ENCODE measurements around the gene MAST4.

The MAST4 gene

GRCh38 chr5:66871651-66872050 is 275.5 kb downstream of the MAST4 start:
- Histone ChIP-seq H3K4me3 (ENCODE audit: insufficient read depth in 1 of 2, low read depth in 1 of 2, low read length in 2 of 2) (no peak overlapping the region), H3K27ac (ENCODE audit: low read length, poor library complexity, severe bottlenecking) (no peak overlapping the region), H2BK120ac (ENCODE audit: low read depth, low read length) (no peak overlapping the region), H3K4ac (ENCODE audit: low read depth in 1 of 2, low read length in 2 of 2) (no peak overlapping the region), H2BK5ac (ENCODE audit: low read depth, low read length, poor library complexity, severe bottlenecking) (no peak overlapping the region), H3K36me3 (ENCODE audit: control insufficient read depth in 1 of 2, insufficient read depth in 2 of 2, low read depth in 1 of 2, low read length in 2 of 2) (no peaks in the 10 kb centered on the region), H3K79me1 (replicated peaks; ENCODE audit: low read length, poor library complexity, severe bottlenecking) (peaks cover 2% of the 10 kb centered on the region), H2BK12ac (ENCODE audit: low read length in 2 of 2) (no peak overlapping the region), H3K23ac (ENCODE audit: low read length in 2 of 2) (no peak overlapping the region), H3K27me3 (ENCODE audit: control insufficient read depth in 1 of 2, insufficient read depth in 1 of 2, low read length in 2 of 2) (no peaks in the 10 kb centered on the region), H4K91ac (ENCODE audit: low read length) (no peak overlapping the region), H4K8ac (ENCODE audit: low read length) (no peak overlapping the region), H3K9me3 (ENCODE audit: control insufficient read depth, low read length) (no peaks in the 10 kb centered on the region), H3K4me2 (ENCODE audit: low read length, poor library complexity, severe bottlenecking) (no peak overlapping the region), H2BK15ac (ENCODE audit: low read depth, poor library complexity, severe bottlenecking) (no peak overlapping the region), H3K9ac (ENCODE audit: low read length) (no peak overlapping the region), H2AK5ac (ENCODE audit: low read length, severe bottlenecking) (no peak overlapping the region), H2AFZ (ENCODE audit: low read depth, low read length) (no peak overlapping the region), H3K4me1 (ENCODE audit: control insufficient read depth, insufficient read depth, low read depth, low read length) (no peaks in the 10 kb centered on the region), H3K18ac (ENCODE audit: low read depth in 1 of 2, low read length in 2 of 2) (no peak overlapping the region), H3K14ac (ENCODE audit: low read length in 2 of 2) (no peak overlapping the region)
- WGBS = 86% methylated on average over 5 of the region's 5 CpGs
- no peak for DNase-seq

DNA sequence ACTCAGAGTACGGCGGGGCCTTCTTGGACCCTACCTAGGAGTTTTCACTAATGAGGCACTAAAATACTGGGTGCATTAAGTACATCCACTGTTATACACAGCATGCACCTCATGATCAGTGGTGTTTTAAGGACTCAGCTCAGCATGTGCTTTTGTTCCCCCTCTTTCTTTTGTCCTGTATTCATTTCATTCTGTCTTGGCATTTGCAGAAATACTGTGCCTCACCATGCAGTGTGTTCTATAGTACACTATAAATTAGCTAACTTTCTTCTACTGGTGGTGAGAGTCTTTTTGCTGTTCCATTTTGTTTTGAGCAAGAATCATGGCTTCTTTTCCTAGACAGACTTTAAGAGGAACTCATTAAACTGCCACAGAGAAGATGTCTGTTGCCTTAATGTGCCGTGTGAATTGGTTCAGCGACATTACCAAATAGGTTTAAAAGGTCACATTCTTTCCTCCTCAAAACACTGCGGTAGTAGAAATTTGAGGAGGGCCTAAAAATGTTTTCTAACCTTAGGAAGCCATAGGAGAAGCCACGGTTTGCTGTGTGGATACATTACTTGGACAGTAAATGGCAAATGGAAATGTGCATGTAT is 276.6 kb downstream of the MAST4 start:
- Histone ChIP-seq H3K27ac (ENCODE audit: low read length, poor library complexity, severe bottlenecking) (no peak overlapping the region), H3K4me1 (ENCODE audit: control insufficient read depth, insufficient read depth, low read depth, low read length) (peaks cover 2% of the 10 kb centered on the region), H3K18ac (ENCODE audit: low read depth in 1 of 2, low read length in 2 of 2) (no peak overlapping the region), H3K9ac (ENCODE audit: low read length) (no peak overlapping the region), H2BK15ac (ENCODE audit: low read depth, poor library complexity, severe bottlenecking) (no peak overlapping the region), H4K8ac (ENCODE audit: low read length) (no peak overlapping the region), H3K14ac (ENCODE audit: low read length in 2 of 2) (no peak overlapping the region), H3K4me3 (ENCODE audit: insufficient read depth in 1 of 2, low read depth in 1 of 2, low read length in 2 of 2) (no peak overlapping the region), H2AK5ac (ENCODE audit: low read length, severe bottlenecking) (no peak overlapping the region), H3K4me2 (ENCODE audit: low read length, poor library complexity, severe bottlenecking) (no peak overlapping the region), H3K79me1 (replicated peaks; ENCODE audit: low read length, poor library complexity, severe bottlenecking) (peaks cover 2% of the 10 kb centered on the region), H3K4ac (ENCODE audit: low read depth in 1 of 2, low read length in 2 of 2) (no peak overlapping the region), H4K91ac (ENCODE audit: low read length) (no peak overlapping the region), H3K23ac (ENCODE audit: low read length in 2 of 2) (no peak overlapping the region), H2AFZ (ENCODE audit: low read depth, low read length) (no peak overlapping the region), H3K9me3 (ENCODE audit: control insufficient read depth, low read length) (no peaks in the 10 kb centered on the region), H2BK120ac (ENCODE audit: low read depth, low read length) (no peak overlapping the region), H3K27me3 (ENCODE audit: control insufficient read depth in 1 of 2, insufficient read depth in 1 of 2, low read length in 2 of 2) (no peaks in the 10 kb centered on the region), H2BK12ac (ENCODE audit: low read length in 2 of 2) (no peak overlapping the region), H2BK5ac (ENCODE audit: low read depth, low read length, poor library complexity, severe bottlenecking) (no peak overlapping the region), H3K36me3 (ENCODE audit: control insufficient read depth in 1 of 2, insufficient read depth in 2 of 2, low read depth in 1 of 2, low read length in 2 of 2) (no peaks in the 10 kb centered on the region)
- WGBS = 97% methylated on average over 2 of the region's 6 CpGs
- no peak for DNase-seq

- no peak overlapping the region for H3K4me3 ChIP-seq (ENCODE audit: insufficient read depth in 1 of 2, low read depth in 1 of 2, low read length in 2 of 2)
- H2BK12ac ChIP-seq (ENCODE audit: low read length in 2 of 2) = no peak overlapping the region
- H2AK5ac ChIP-seq (ENCODE audit: low read length, severe bottlenecking) = no peak overlapping the region
- no peak overlapping the region for H4K91ac ChIP-seq (ENCODE audit: low read length)
- no peak overlapping the region for H3K14ac ChIP-seq (ENCODE audit: low read length in 2 of 2)
- H3K4me2 ChIP-seq (ENCODE audit: low read length, poor library complexity, severe bottlenecking) = no peak overlapping the region
- no peaks in the 10 kb centered on the region for H3K9me3 ChIP-seq (ENCODE audit: control insufficient read depth, low read length)
- H3K9ac ChIP-seq (ENCODE audit: low read length) = no peak overlapping the region
- no peak overlapping the region for H3K4ac ChIP-seq (ENCODE audit: low read depth in 1 of 2, low read length in 2 of 2)
- H2BK120ac ChIP-seq (ENCODE audit: low read depth, low read length) = no peak overlapping the region
- H3K79me1 ChIP-seq (replicated peaks; ENCODE audit: low read length, poor library complexity, severe bottlenecking) = peaks cover 2% of the 10 kb centered on the region
- H2AFZ ChIP-seq (ENCODE audit: low read depth, low read length) = no peak overlapping the region
- DNase-seq = no peak
- no peaks in the 10 kb centered on the region for H3K36me3 ChIP-seq (ENCODE audit: control insufficient read depth in 1 of 2, insufficient read depth in 2 of 2, low read depth in 1 of 2, low read length in 2 of 2)
- no peak overlapping the region for H2BK15ac ChIP-seq (ENCODE audit: low read depth, poor library complexity, severe bottlenecking)
- no peak overlapping the region for H2BK5ac ChIP-seq (ENCODE audit: low read depth, low read length, poor library complexity, severe bottlenecking)
- H4K8ac ChIP-seq (ENCODE audit: low read length) = no peak overlapping the region
- WGBS = 92% methylated on average over 3 of the region's 3 CpGs
- H3K27ac ChIP-seq (ENCODE audit: low read length, poor library complexity, severe bottlenecking) = no peak overlapping the region
- peaks cover 3% of the 10 kb centered on the region for H3K4me1 ChIP-seq (ENCODE audit: control insufficient read depth, insufficient read depth, low read depth, low read length)
- H3K23ac ChIP-seq (ENCODE audit: low read length in 2 of 2) = no peak overlapping the region
- H3K18ac ChIP-seq (ENCODE audit: low read depth in 1 of 2, low read length in 2 of 2) = no peak overlapping the region
- H3K27me3 ChIP-seq (ENCODE audit: control insufficient read depth in 1 of 2, insufficient read depth in 1 of 2, low read length in 2 of 2) = no peaks in the 10 kb centered on the region
Measured at GRCh38 chr5:66874004-66874403, 277.8 kb downstream of the MAST4 start.

DNA sequence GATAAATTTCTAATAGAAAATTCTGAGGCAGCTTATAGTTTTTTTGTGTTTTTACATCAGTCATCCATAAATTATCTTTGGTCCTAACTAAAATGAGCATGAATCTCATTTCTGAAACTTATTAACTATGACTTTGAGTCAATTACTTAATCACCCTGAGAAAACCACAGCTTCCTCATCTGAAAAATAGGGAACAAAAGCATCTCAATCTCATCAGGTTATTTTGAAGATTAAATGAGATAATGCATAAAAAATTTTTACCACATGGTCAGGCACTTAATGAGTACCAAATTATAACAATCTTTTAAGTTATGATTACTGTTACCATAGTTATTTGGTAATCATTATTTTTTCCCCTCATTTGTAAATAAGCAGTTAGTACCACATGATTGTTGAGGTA is 279.1 kb downstream of the MAST4 start:
- H2BK5ac ChIP-seq (ENCODE audit: low read depth, low read length, poor library complexity, severe bottlenecking) = no peak overlapping the region
- no peak overlapping the region for H2BK120ac ChIP-seq (ENCODE audit: low read depth, low read length)
- no peaks in the 10 kb centered on the region for H3K27me3 ChIP-seq (ENCODE audit: control insufficient read depth in 1 of 2, insufficient read depth in 1 of 2, low read length in 2 of 2)
- no peak overlapping the region for H2BK15ac ChIP-seq (ENCODE audit: low read depth, poor library complexity, severe bottlenecking)
- no peak overlapping the region for H3K9ac ChIP-seq (ENCODE audit: low read length)
- peaks cover 2% of the 10 kb centered on the region for H3K79me1 ChIP-seq (replicated peaks; ENCODE audit: low read length, poor library complexity, severe bottlenecking)
- no peak for DNase-seq
- H3K4me1 ChIP-seq (ENCODE audit: control insufficient read depth, insufficient read depth, low read depth, low read length) = peaks cover 3% of the 10 kb centered on the region
- no peak overlapping the region for H2BK12ac ChIP-seq (ENCODE audit: low read length in 2 of 2)
- H3K14ac ChIP-seq (ENCODE audit: low read length in 2 of 2) = no peak overlapping the region
- H3K36me3 ChIP-seq (ENCODE audit: control insufficient read depth in 1 of 2, insufficient read depth in 2 of 2, low read depth in 1 of 2, low read length in 2 of 2) = no peaks in the 10 kb centered on the region
- H3K9me3 ChIP-seq (ENCODE audit: control insufficient read depth, low read length) = no peaks in the 10 kb centered on the region
- no peak overlapping the region for H3K27ac ChIP-seq (ENCODE audit: low read length, poor library complexity, severe bottlenecking)
- H4K8ac ChIP-seq (ENCODE audit: low read length) = no peak overlapping the region
- no peak overlapping the region for H3K18ac ChIP-seq (ENCODE audit: low read depth in 1 of 2, low read length in 2 of 2)
- H3K4me2 ChIP-seq (ENCODE audit: low read length, poor library complexity, severe bottlenecking) = no peak overlapping the region
- no peak overlapping the region for H3K23ac ChIP-seq (ENCODE audit: low read length in 2 of 2)
- no peak overlapping the region for H2AFZ ChIP-seq (ENCODE audit: low read depth, low read length)
- no peak overlapping the region for H4K91ac ChIP-seq (ENCODE audit: low read length)
- H2AK5ac ChIP-seq (ENCODE audit: low read length, severe bottlenecking) = no peak overlapping the region
- H3K4ac ChIP-seq (ENCODE audit: low read depth in 1 of 2, low read length in 2 of 2) = no peak overlapping the region
- no peak overlapping the region for H3K4me3 ChIP-seq (ENCODE audit: insufficient read depth in 1 of 2, low read depth in 1 of 2, low read length in 2 of 2)
